ENCODE data around the gene SMPDL3A. TPM values are rescaled to one million over a fixed set of nuclear protein-coding genes. Genes with fewer than 3 reads are reported as not detected.

Gene SMPDL3A
- total RNA-seq, 1 donor, result 23.5 TPM

GRCh38 chr6:122799140-122799745, 10.2 kb downstream of the SMPDL3A start:
- no peaks in the 10 kb centered on the region for H3K27me3 ChIP-seq (ENCODE audit: insufficient read depth, low read length)
- no peaks in the 10 kb centered on the region for H3K9me3 ChIP-seq (ENCODE audit: low read depth, low read length)
- H3K27ac ChIP-seq (ENCODE audit: low read depth, low read length), result no peak overlapping the region
- H3K79me2 ChIP-seq (ENCODE audit: insufficient read depth, low read length), result no peaks in the 10 kb centered on the region
- H3K4me3 ChIP-seq (ENCODE audit: insufficient read depth, low read length), result no peak overlapping the region
- H3K36me3 ChIP-seq (ENCODE audit: insufficient read depth, low read length), result no peaks in the 10 kb centered on the region
- no peaks in the 10 kb centered on the region for H4K20me1 ChIP-seq (ENCODE audit: insufficient read depth, low read length)
- DNase-seq (ENCODE audit: insufficient read length, low spot score, missing footprints), result no peak
- no peak overlapping the region for H2AFZ ChIP-seq (ENCODE audit: low read length)
- no peak overlapping the region for H3K4me2 ChIP-seq (ENCODE audit: insufficient read depth, low read length)
- peaks cover 27% of the 10 kb centered on the region for H3K4me1 ChIP-seq (ENCODE audit: insufficient read depth, low read length)
- no peak for TF ChIP-seq CTCF (IDR thresholded peaks at IDR 0.05; ENCODE audit: extremely low read depth, low read depth, low read length)

- no peak for DNase-seq (ENCODE audit: insufficient read length, low spot score, missing footprints)
- H3K36me3 ChIP-seq (ENCODE audit: insufficient read depth, low read length), result no peaks in the 10 kb centered on the region
- no peak overlapping the region for H2AFZ ChIP-seq (ENCODE audit: low read length)
- no peaks in the 10 kb centered on the region for H3K27me3 ChIP-seq (ENCODE audit: insufficient read depth, low read length)
- H3K79me2 ChIP-seq (ENCODE audit: insufficient read depth, low read length), result no peaks in the 10 kb centered on the region
- H3K27ac ChIP-seq (ENCODE audit: low read depth, low read length), result no peak overlapping the region
- no peaks in the 10 kb centered on the region for H4K20me1 ChIP-seq (ENCODE audit: insufficient read depth, low read length)
- H3K4me3 ChIP-seq (ENCODE audit: insufficient read depth, low read length), result no peak overlapping the region
- H3K9me3 ChIP-seq (ENCODE audit: low read depth, low read length), result no peaks in the 10 kb centered on the region
- no peak overlapping the region for H3K4me2 ChIP-seq (ENCODE audit: insufficient read depth, low read length)
- TF ChIP-seq CTCF (IDR thresholded peaks at IDR 0.05; ENCODE audit: extremely low read depth, low read depth, low read length), result no peak
- H3K4me1 ChIP-seq (ENCODE audit: insufficient read depth, low read length), result peaks cover 27% of the 10 kb centered on the region
Observed at GRCh38 chr6:122799916-122800686, 11.0 kb downstream of the SMPDL3A start.

- H3K79me2 ChIP-seq (ENCODE audit: insufficient read depth, low read length), result no peaks in the 10 kb centered on the region
- H3K4me1 ChIP-seq (ENCODE audit: insufficient read depth, low read length), result peaks cover 27% of the 10 kb centered on the region
- H4K20me1 ChIP-seq (ENCODE audit: insufficient read depth, low read length), result no peaks in the 10 kb centered on the region
- no peak for DNase-seq (ENCODE audit: insufficient read length, low spot score, missing footprints)
- H3K4me2 ChIP-seq (ENCODE audit: insufficient read depth, low read length), result no peak overlapping the region
- no peak for TF ChIP-seq CTCF (IDR thresholded peaks at IDR 0.05; ENCODE audit: extremely low read depth, low read depth, low read length)
- no peak overlapping the region for H2AFZ ChIP-seq (ENCODE audit: low read length)
- H3K4me3 ChIP-seq (ENCODE audit: insufficient read depth, low read length), result no peak overlapping the region
- H3K9me3 ChIP-seq (ENCODE audit: low read depth, low read length), result no peaks in the 10 kb centered on the region
- no peaks in the 10 kb centered on the region for H3K27me3 ChIP-seq (ENCODE audit: insufficient read depth, low read length)
- H3K27ac ChIP-seq (ENCODE audit: low read depth, low read length), result no peak overlapping the region
- H3K36me3 ChIP-seq (ENCODE audit: insufficient read depth, low read length), result no peaks in the 10 kb centered on the region
Observed at GRCh38 chr6:122800906-122801305, 11.8 kb downstream of the SMPDL3A start.

GRCh38 chr6:122801397-122801796, 12.3 kb downstream of the SMPDL3A start:
- Histone ChIP-seq H3K4me1 (ENCODE audit: insufficient read depth, low read length) (peaks cover 27% of the 10 kb centered on the region), H3K27ac (ENCODE audit: low read depth, low read length) (no peak overlapping the region), H3K9me3 (ENCODE audit: low read depth, low read length) (no peaks in the 10 kb centered on the region), H3K4me2 (ENCODE audit: insufficient read depth, low read length) (no peak overlapping the region), H2AFZ (ENCODE audit: low read length) (no peak overlapping the region), H4K20me1 (ENCODE audit: insufficient read depth, low read length) (no peaks in the 10 kb centered on the region), H3K36me3 (ENCODE audit: insufficient read depth, low read length) (no peaks in the 10 kb centered on the region), H3K27me3 (ENCODE audit: insufficient read depth, low read length) (no peaks in the 10 kb centered on the region), H3K79me2 (ENCODE audit: insufficient read depth, low read length) (no peaks in the 10 kb centered on the region), H3K4me3 (ENCODE audit: insufficient read depth, low read length) (no peak overlapping the region)
- DNase-seq (ENCODE audit: insufficient read length, low spot score, missing footprints), result no peak
- no peak for TF ChIP-seq CTCF (IDR thresholded peaks at IDR 0.05; ENCODE audit: extremely low read depth, low read depth, low read length)

Data from osteoblast (primary cell).